GM19240 (cell line): ENCODE measurements around the gene BIRC6.
"Not testable (repeated sequence)": the region's sequence is repeated elsewhere in the genome, so short reads cannot be mapped to it uniquely, and the experiment has no call there.

Experiments
- DNase-seq: peaks from one replicate; pipeline ENCODE4 v3.0.0; 2011; ENCODE audit warnings: low spot score; ENCODE audit not compliant: insufficient read length

The BIRC6 gene

GRCh38 chr2:32498306-32498705, 141.5 kb downstream of the BIRC6 start:
- no peak for DNase-seq

- no peak for DNase-seq
Observed at GRCh38 chr2:32502941-32503340, 146.1 kb downstream of the BIRC6 start.

- DNase-seq, result no peak
Observed at GRCh38 chr2:32504877-32505478, 148.2 kb downstream of the BIRC6 start.

GRCh38 chr2:32506446-32506845, 149.6 kb downstream of the BIRC6 start:
- no peak for DNase-seq

GRCh38 chr2:32514946-32515345, 158.1 kb downstream of the BIRC6 start:
- no peak for DNase-seq

GRCh38 chr2:32516567-32516966, 159.7 kb downstream of the BIRC6 start:
- no peak for DNase-seq

GRCh38 chr2:32522770-32523169, 165.9 kb downstream of the BIRC6 start:
- no peak for DNase-seq

GRCh38 chr2:32523686-32524085, 166.9 kb downstream of the BIRC6 start:
- no peak for DNase-seq

GRCh38 chr2:32532341-32532740, 175.5 kb downstream of the BIRC6 start:
- no peak for DNase-seq

- DNase-seq, result no peak
Observed at GRCh38 chr2:32532961-32533360, 176.1 kb downstream of the BIRC6 start.

- DNase-seq, result no peak
Observed at GRCh38 chr2:32534831-32535230, 178.0 kb downstream of the BIRC6 start.

- no peak for DNase-seq
Observed at GRCh38 chr2:32538735-32539134, 181.9 kb downstream of the BIRC6 start.

- DNase-seq, result not testable (repeated sequence)
Observed at GRCh38 chr2:32552483-32552882, 195.7 kb downstream of the BIRC6 start.

GRCh38 chr2:32553829-32554432, 197.1 kb downstream of the BIRC6 start:
- DNase-seq, result peak; percentile 35

- DNase-seq, result no peak
Observed at GRCh38 chr2:32558492-32558891, 201.7 kb downstream of the BIRC6 start.

GRCh38 chr2:32559136-32559535, 202.3 kb downstream of the BIRC6 start:
- DNase-seq, result no peak

GRCh38 chr2:32562906-32563305, 206.1 kb downstream of the BIRC6 start:
- DNase-seq, result no peak

GRCh38 chr2:32564417-32565035, 207.7 kb downstream of the BIRC6 start:
- no peak for DNase-seq

GRCh38 chr2:32565902-32566301, 209.1 kb downstream of the BIRC6 start:
- DNase-seq, result no peak

- no peak for DNase-seq
Observed at GRCh38 chr2:32572030-32572429, 215.2 kb downstream of the BIRC6 start.

GRCh38 chr2:32572737-32573136, 215.9 kb downstream of the BIRC6 start:
- DNase-seq, result no peak

GRCh38 chr2:32591669-32592463, 235.0 kb downstream of the BIRC6 start:
- peak; percentile 3 for DNase-seq
